Panc1 (cell line): Measurements from ENCODE around the gene TCEA3. TPM values are rescaled to one million over a fixed set of nuclear protein-coding genes. Genes with fewer than 3 reads are reported as not detected.

ENCODE experiments used
- ATAC-seq: fragments of 200-7000 bp; cut with Tn5 transposase; 2 replicates; pipeline ENCODE4 v1.9.1; 2020; ENCODE audit warnings: mild to moderate bottlenecking, moderate library complexity
- BruUV-seq: library from RNA; stranded (reverse); fragments of 400-500 nt; replicated peaks from 2 replicates; lab custom pipeline; 2021; lab: Mats Ljungman, UMichigan
- CTCF ChIA-PET: fragments of 300-600 bp; sonication (Branson Sonifier 250); formaldehyde crosslinking; loops from one replicate; lab custom pipeline; 2022; ENCODE audit warnings: antibody characterized with exemption; lab: Charles Lee
- POLR2A ChIA-PET: fragments of 300-600 bp; sonication (Branson Sonifier 250); formaldehyde crosslinking; loops from one replicate; lab custom pipeline; 2022; ENCODE audit warnings: antibody characterized with exemption; lab: Charles Lee
- DNase-seq: peaks from one replicate; pipeline ENCODE4 v3.0.0-alpha.2; 2010; ENCODE audit warnings: low read depth, low spot score
- H3K27ac ChIP-seq: 2 replicates; pipeline ENCODE4 v1.5.1; 2011; ENCODE audit warnings: mild to moderate bottlenecking, low read length, inconsistent platforms
- H3K27me3 ChIP-seq: fragments of 200-500 bp; sonication (Bioruptor generic); 2 replicates; pipeline ENCODE4 v1.6.0; 2014; ENCODE audit warnings: low read length, inconsistent platforms; ENCODE audit not compliant: control insufficient read depth, insufficient read depth
- H3K36me3 ChIP-seq: fragments of 200-500 bp; sonication (Bioruptor generic); 2 replicates; pipeline ENCODE4 v1.5.1; 2014; ENCODE audit warnings: inconsistent platforms, mild to moderate bottlenecking, low read length, moderate library complexity; ENCODE audit not compliant: control insufficient read depth, insufficient read depth
- H3K4me1 ChIP-seq: 2 replicates; pipeline ENCODE4 v1.5.1; 2011; ENCODE audit warnings: inconsistent platforms, mild to moderate bottlenecking, low read length, moderate library complexity; ENCODE audit not compliant: control insufficient read depth, insufficient read depth
- H3K4me3 ChIP-seq, 2 experiments: 2 replicates each; pipeline ENCODE4 v1.5.1; 2011 to 2012; ENCODE audit warnings: low read depth in 2 of 2, low read length in 2 of 2, mild to moderate bottlenecking in 2 of 2, inconsistent platforms in 1 of 2, moderate library complexity in 1 of 2
- H3K9me3 ChIP-seq: fragments of 200-500 bp; sonication (Bioruptor generic); 2 replicates; pipeline ENCODE4 v1.5.1; 2014; ENCODE audit warnings: low read depth, mild to moderate bottlenecking, inconsistent platforms, low read length, moderate library complexity; ENCODE audit not compliant: control insufficient read depth, insufficient read depth
- CTCF ChIP-seq: fragments of 450-650 bp; IDR thresholded peaks from 2 replicates; pipeline ENCODE4 v1.5.1; 2017; ENCODE audit warnings: mild to moderate bottlenecking
- POLR2AphosphoS5 ChIP-seq: IDR thresholded peaks from 2 replicates; pipeline ENCODE4 v1.6.1; 2012; ENCODE audit warnings: mild to moderate bottlenecking, low read depth, low read length, moderate library complexity
- SIN3A ChIP-seq: IDR thresholded peaks from 2 replicates; pipeline ENCODE4 v1.6.1; 2012; ENCODE audit warnings: low read depth, mild to moderate bottlenecking, low read length, moderate library complexity, borderline replicate concordance; ENCODE audit not compliant: insufficient read depth
- TCF7L2 ChIP-seq: IDR thresholded peaks from 2 replicates; pipeline ENCODE4 v1.6.1; 2011; ENCODE audit warnings: mild to moderate bottlenecking, low read depth, low read length, inconsistent platforms
- in situ Hi-C: cut with HindIII; loops from 2 replicates; pipeline ENCODE4 v1.10.0; 2016; ENCODE audit warnings: low sequenced_read_pairs, low pct_unique_long_range_greater_than_20kb
- intact Hi-C: fragments of 100-400 bp; cut with micrococcal nuclease; formaldehyde crosslinking; loops from one replicate; pipeline ENCODE4 v1.10.0; 2022; ENCODE audit not compliant: unreplicated experiment
- total RNA-seq: library from RNA; stranded (reverse); gene quantifications from one replicate; pipeline ENCODE4 v1.2.1, GENCODE V29; 2021; ENCODE audit not compliant: unreplicated experiment
- TF ChIP-seq, protein P1 (sequence below), 2 experiments: IDR thresholded peaks; 2 replicates each; pipeline ENCODE4 v1.6.1; 2011 to 2012; ENCODE audit warnings: low read depth in 2 of 2, control low read depth in 1 of 2, low read length in 1 of 2, mild to moderate bottlenecking in 1 of 2, moderate library complexity in 1 of 2; ENCODE audit not compliant: insufficient read depth in 1 of 2

The TCEA3 gene
- total RNA-seq, 1 experiment from 2014 or later: 8.3 TPM

DNA sequence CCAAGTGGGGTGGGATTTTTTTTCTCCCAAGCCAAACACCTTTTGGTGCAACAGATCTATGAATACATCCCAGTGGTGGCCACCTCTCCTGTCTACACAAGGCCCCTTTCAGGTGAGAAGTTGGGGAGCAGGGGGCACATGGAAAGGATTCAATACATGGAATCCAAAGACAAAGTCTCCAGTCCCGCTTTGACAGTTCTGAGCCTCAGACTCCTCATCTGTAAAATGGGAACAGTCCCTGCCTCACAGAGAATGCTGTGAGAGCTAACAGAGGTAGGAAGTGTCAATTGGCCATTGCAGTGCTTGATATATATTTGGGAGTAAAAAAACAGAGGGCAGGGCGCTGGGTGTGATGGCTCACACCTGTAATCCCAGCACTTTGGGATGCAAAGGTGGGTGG is 28.2 kb downstream of the TCEA3 start:
- POLR2A ChIA-PET: no interaction called here
- ATAC-seq: no peak
- TF ChIP-seq CTCF: no peak
- no peak for TF ChIP-seq TCF7L2
- no peak for TF ChIP-seq POLR2AphosphoS5
- TF ChIP-seq, protein P1, sequence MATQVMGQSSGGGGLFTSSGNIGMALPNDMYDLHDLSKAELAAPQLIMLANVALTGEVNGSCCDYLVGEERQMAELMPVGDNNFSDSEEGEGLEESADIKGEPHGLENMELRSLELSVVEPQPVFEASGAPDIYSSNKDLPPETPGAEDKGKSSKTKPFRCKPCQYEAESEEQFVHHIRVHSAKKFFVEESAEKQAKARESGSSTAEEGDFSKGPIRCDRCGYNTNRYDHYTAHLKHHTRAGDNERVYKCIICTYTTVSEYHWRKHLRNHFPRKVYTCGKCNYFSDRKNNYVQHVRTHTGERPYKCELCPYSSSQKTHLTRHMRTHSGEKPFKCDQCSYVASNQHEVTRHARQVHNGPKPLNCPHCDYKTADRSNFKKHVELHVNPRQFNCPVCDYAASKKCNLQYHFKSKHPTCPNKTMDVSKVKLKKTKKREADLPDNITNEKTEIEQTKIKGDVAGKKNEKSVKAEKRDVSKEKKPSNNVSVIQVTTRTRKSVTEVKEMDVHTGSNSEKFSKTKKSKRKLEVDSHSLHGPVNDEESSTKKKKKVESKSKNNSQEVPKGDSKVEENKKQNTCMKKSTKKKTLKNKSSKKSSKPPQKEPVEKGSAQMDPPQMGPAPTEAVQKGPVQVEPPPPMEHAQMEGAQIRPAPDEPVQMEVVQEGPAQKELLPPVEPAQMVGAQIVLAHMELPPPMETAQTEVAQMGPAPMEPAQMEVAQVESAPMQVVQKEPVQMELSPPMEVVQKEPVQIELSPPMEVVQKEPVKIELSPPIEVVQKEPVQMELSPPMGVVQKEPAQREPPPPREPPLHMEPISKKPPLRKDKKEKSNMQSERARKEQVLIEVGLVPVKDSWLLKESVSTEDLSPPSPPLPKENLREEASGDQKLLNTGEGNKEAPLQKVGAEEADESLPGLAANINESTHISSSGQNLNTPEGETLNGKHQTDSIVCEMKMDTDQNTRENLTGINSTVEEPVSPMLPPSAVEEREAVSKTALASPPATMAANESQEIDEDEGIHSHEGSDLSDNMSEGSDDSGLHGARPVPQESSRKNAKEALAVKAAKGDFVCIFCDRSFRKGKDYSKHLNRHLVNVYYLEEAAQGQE (IDR thresholded peaks at IDR 0.05; ENCODE audit: insufficient read depth in 1 of 2, low read depth in 2 of 2, low read length in 1 of 2): no peak
- TF ChIP-seq SIN3A: no peak
- Histone ChIP-seq H3K36me3 (no peaks in the 10 kb centered on the region), H3K9me3 (no peaks in the 10 kb centered on the region; the same call in 1 of the 2 replicates), H3K4me3 (no peak overlapping the region), H3K27me3 (no peaks in the 10 kb centered on the region), H3K27ac (no peak overlapping the region), H3K4me1 (peaks cover 6% of the 10 kb centered on the region)
- intact Hi-C loops (no loop called here), in situ Hi-C loops (no loop called here)
- no peak for DNase-seq
- BruUV-seq: no TSS peak
- CTCF ChIA-PET: no interaction called here

DNA sequence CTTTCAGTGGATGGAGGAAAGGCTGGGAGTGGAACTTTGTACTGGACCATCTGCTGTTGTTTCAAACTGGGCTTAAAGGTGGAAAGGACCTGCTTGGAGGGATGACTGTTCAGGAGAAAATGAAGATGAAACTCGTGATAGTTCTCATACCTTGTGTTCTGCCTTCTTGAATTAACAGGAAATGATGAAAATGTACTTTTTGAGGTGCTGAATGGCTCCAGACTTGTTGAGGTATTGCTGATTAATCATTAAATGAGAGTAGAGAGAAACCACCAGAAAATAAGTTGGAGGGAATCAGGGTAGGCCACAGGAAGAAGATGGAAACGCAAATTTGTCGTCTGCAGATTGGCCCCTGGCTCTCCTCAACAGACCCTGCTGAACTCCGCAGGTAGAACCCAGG is 28.7 kb downstream of the TCEA3 start:
- intact Hi-C loops (no loop called here), in situ Hi-C loops (no loop called here)
- ChIA-PET CTCF (no interaction called here), POLR2A (no interaction called here)
- TF ChIP-seq TCF7L2 (no peak), SIN3A (no peak), POLR2AphosphoS5 (no peak), CTCF (no peak)
- TF ChIP-seq, protein P1 (IDR thresholded peaks at IDR 0.05; ENCODE audit: insufficient read depth in 1 of 2, low read depth in 2 of 2, low read length in 1 of 2): no peak
- no TSS peak for BruUV-seq
- H3K27ac ChIP-seq: no peak overlapping the region
- ATAC-seq (no peak), DNase-seq (no peak)
- peaks cover under 1% of the 10 kb centered on the region; the same call in 1 of the 2 replicates for H3K4me1 ChIP-seq
- H3K27me3 ChIP-seq: no peaks in the 10 kb centered on the region
- H3K4me3 ChIP-seq: no peak overlapping the region
- no peaks in the 10 kb centered on the region; the same call in 1 of the 2 replicates for H3K9me3 ChIP-seq
- no peaks in the 10 kb centered on the region for H3K36me3 ChIP-seq
